Activated T-helper 1 cell treated with anti-CD3 and anti-CD28 coated beads, Interleukin-2, amount 50 U/mL, for 16 hours (primary cell): ENCODE results near the gene TMEM38A.

Source experiments
- DNase-seq, 2 donors: peaks; one replicate each; pipeline ENCODE4 v3.0.0-alpha.2; 2020; ENCODE audit warnings: low read depth in 1 of 2, low spot score in 1 of 2

The TMEM38A gene, protein sequence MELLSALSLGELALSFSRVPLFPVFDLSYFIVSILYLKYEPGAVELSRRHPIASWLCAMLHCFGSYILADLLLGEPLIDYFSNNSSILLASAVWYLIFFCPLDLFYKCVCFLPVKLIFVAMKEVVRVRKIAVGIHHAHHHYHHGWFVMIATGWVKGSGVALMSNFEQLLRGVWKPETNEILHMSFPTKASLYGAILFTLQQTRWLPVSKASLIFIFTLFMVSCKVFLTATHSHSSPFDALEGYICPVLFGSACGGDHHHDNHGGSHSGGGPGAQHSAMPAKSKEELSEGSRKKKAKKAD

DNA sequence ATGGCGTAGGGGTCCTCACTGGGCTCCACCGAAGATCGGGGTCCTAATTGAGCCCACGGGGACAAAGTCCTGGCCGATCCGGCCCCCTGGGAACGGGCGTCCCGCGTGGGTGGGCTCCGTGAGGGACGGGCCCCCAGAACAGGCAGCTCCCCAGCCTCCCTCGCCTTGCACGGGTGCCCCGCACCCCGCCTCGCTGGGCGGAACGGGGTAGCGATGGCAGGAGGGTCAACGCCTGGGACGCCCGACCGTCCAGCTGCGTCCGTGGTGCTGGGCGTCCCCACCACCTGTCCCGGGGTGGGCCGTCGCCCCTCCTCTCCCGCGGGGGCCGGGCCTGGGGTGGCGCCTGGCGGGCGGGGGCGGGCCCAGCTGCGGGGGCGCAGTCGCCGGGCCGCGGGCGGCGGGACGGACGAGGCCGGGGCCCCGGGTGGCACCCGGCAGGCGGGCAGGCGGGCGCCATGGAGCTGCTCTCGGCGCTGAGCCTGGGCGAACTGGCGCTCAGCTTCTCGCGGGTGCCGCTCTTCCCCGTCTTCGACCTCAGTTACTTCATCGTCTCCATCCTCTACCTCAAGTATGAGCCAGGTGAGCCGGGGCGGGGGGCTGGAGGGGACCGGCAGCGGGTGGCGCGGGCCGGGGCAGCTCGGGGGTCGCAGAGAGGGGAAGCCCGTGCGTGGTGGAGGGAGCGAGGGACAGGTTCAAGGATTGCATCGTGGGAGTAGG lies at the start of gene TMEM38A:
Gene TMEM38A, plus strand, starts transcription at position 377 of the 717 bp plus-strand sequence. Its CDS starts 79 bp downstream, at position 456.
- peak in 1 of 2 donors; percentile 31 for DNase-seq

DNA sequence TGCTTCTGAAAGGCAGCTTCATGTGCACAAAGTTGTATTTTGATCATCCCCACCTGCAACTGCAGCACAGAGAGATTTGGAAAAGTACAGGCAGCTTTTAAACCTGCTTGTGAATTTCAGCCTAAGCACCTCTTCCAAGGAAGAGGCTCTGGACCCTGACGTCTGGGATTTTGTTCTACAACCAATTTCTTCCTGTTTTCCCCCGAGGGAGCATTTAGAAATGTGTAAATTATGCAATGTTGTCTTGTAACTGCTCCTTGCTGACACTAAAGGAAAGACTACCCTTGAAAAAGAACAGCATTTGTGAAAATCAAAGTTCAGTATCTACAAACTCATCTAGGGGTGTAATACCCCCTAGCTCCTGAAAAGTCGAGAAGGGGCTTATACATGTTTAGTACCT lies 48.3 kb upstream of the TMEM38A start:
- DNase-seq = no peak

DNA sequence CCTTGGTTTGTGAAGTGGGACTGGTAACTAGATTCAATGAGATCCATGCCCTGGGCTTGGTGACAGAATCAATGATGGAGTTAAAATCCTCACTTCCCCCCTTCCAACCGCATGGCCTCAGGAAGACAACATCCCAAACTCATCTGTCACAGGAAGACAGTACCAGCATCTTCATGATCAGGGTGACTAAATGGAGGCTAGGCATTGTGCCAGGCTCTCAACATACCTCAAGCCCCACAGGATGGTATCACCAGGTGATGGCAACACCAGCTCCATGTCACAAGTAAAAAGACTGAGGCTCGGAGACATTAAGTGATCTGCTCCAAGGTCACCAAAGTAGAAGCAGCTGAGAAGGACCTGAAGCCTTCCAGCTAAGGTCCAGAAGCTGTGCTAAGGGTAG lies 47.1 kb upstream of the TMEM38A start:
- DNase-seq = no peak

DNA sequence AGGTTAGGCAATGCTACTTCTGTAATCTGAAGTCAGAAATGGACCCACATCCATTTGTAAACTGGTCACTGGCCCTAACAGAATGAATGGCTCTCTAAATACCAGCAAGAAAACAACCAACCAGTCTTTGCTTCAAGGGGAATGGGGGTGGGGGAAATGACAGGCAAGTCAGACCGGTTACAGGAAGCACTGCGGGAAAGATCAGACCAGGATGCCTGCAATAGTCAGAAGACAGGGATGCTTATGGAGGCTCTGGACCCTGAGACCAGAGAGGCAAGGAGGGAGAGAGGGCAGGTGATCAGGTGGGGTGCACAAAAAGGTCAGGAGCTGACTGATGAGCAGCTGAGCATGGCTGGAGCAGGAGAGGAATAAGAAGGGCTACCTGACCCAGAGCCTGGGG lies 46.0 kb upstream of the TMEM38A start:
- no peak for DNase-seq

DNA sequence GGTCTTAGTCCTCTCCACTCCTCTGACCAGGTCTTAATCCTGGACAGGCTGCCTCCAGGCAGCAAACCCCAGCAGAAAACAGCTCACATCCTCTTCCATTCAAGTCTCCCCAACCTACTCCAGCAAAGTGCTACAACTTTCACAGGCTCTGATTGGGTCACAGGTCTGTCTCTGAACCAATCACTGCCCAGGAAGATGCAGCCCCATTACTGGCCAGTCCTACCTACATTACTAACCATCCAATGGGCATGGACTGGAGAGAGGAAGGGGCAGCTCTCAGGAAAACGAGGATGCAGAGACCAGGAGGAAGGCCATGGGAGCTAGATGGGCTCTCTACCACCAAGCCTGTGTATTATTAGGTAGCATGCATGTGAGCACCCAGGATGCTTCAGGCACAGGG lies 45.1 kb upstream of the TMEM38A start:
- no peak for DNase-seq

DNA sequence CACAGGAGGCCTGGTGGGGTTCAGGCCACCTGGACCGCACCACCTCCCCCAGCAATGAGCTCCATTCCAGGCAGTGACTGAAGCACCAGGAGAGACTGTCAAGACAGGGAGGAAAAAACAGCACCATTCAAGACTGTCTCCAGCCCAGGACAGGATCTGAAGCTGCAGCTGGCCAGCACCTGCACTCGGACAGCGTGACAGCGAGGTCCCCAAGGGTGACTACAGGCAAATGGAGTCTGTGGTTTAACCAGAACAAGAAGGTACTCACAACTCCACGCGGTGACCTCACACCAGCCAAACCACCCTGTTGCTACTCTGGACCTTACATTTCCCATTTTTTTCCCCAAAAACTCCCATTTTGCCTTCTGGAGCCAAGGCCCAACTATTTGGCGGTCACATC lies 42.7 kb upstream of the TMEM38A start:
- no peak for DNase-seq

DNA sequence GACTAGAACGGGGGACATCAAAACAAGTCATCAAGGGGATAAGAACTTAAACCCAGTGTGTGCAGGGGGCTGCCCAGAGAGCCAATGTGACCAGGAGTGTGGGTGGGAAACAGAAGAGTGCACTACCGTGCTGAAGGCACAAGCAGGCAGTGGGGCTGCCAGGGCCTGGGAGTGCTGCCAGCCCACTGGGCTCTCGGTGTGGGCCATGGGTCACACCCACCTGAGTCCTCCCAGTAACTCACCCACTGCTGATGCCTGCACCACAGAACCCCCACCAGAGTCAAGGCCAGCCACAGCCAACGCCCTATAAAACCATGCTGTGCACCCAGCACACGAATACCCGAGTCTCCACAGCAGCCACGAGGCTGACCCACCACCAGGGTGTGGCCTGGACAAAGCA lies 41.5 kb upstream of the TMEM38A start:
- no peak for DNase-seq

DNA sequence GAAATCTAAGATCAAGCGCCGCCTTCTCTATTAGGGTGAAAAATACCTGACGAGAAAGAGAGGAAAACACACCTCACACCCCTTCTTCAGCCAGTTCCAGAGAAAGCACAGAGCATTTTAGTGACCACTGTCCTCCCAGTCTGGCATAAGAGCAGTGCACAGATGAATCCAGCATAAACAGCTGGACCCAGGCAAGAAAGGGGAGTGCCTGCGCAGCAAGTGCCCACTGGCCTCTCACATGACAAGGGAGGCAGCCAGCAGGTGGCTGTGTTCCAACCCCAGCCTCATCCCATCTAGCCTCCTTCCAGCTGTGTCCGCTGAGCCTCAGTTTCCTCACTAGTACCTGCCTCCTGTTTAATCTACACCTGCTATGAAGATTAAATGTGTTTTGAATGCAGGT lies 40.9 kb upstream of the TMEM38A start:
- DNase-seq = no peak

DNA sequence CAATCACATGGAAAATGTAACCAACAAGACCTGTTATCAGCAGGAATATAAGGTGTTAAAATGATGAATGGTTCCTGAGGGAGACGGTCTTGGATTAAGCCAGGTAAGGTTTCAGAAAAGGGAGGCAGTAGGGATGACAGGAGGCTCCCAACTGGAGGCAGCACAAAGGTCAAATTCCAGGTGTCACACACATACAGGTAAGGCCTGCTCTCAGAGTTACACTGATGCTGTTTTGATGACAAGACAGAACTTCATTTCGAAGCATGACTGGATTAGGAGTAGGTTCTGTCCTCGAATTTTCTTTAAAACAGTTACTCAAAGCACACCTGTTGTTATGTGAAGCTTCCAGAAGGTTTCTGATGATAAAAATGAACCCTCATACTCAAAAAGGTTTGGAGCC lies 40.4 kb upstream of the TMEM38A start:
- no peak for DNase-seq

DNA sequence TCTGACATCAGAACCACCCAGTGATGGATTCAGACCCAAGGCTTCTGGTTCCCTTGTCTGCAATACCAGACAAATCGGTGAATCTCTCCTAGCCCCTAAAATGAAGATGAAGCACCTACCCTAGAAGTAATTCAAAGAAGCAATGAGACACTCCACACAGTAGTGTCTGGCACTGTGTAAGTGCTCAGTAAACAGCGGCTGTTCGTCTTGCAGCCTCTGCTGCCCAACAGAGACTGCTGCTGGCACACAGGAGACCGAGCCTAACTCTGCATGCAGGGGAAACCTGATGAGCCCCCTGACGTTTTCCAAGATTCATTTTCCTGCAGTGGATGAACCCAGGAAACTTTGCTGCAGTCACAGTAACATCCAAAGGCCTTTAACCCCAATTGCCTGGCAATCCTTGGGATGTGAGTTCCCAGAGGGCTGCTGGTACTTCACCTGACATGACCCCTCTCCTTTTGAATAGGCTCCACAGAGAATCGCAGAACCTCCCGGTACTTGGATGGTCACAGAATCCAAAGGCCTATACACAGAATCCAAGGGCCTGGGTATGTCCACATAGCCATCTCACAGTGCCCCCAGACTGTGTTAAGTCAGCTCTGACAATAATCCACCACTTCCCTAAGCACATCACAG lies 39.7 kb upstream of the TMEM38A start:
- no peak for DNase-seq

DNA sequence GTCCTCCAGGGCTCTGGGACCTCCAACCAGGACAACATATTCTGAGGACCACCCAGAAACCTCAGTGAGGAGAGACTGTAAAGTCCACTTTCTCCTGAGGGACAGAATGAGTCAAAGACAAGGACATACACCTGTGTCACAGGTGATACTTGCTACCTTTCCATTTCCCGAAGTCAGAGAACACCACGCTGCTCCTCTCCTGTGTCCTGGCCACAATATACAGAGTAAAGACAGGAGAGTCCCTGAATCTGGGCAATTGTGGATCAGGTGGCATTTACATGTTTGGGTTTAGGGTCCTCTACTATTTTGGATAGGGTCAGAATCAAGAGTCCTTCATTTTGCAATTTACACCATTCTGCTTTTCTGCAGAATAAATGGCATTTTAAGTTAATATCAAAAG lies 37.9 kb upstream of the TMEM38A start:
- DNase-seq = no peak

DNA sequence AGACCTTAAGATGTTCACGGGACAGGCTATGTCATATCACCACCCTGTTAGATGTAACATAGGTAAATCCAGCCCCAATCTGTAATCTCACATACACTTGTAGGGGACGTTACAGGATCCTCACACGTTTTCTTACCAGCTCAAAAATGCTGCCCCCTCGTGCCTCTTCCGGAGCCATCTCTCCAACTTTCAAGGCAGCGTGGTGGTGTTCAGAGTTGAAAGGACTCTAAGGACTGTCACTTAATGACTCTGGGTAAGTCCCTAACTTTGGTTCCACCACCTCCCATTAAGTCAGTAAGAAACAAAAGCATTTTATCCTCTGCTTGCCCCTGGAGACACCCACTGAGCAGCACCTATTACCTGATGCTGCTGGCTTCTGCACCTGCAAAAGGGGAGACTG lies 37.4 kb upstream of the TMEM38A start:
- no peak for DNase-seq

DNA sequence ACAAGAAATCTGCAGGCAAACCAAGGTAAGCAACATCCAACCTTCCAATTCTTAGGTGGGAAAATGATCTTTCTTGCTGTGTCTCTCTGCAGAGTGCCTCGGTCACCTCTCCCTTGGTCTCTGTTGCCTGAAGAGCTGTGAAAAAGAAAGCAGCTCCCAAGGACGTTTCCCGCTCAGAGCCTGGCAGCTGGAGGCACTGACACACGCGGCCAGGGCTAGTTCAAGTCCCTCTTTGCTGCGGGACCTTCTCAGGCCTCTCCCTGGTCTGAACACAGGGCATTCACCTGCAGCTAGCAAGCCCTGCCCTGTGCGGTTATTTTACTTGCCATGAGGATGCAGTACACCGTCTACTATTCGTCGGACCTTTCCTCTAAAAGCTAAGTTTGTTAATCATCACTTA lies 36.7 kb upstream of the TMEM38A start:
- DNase-seq = no peak

DNA sequence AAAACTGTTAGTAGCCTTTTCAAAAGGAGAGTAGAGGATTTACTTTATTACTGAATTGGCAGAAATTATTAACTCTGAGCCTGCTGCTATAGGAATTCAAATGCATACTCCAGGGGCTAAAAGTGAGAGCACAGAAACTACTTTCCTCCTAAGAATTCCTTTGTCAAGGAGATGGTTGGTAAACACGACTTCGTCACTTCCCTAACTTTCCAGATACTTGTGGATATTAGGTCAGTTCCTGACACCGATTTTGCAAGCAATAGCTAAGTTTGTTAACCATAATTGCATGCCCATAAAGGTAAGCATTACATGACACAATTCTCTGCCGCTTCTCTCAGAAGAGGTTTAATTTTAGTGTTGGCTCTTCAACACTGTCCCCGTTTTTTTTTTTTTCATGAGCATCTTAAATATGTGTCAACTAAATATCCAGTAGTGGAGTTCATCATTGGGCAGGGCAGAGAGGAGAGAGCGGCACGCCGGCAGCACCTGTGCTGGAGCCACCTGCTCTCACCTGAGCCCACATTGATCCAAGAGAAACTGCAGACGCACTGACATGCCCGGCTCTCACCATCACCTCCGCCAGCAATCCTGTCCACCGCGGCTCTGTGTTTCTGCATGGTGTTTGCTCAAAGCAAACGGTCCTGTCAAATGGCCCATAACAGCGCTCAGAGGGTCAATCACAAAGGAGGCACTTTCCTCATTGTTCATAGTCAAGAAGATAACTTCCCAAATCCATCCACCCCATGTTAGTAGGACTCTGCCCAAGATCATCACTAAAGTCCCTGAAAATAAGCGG lies 35.6 kb upstream of the TMEM38A start:
- DNase-seq = no peak

DNA sequence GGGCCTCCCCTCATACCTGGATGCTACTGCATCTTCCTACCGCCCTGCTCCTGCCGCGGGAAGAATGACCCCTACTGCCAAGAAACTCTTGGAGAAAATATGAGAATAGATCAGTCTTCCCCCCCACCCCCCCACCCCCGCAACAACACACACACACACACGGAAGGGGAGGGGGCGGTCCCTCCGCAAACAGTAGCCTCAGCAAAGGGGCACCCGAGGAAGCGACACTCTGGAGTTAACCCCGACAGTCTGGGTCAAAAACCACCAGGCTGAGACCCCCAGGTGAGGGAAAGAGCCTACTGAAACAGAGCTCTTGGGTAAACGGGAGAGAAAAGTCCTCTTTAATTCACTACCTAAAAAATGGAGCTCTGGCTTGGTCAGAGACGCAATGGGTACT lies 34.1 kb upstream of the TMEM38A start:
- no peak for DNase-seq

DNA sequence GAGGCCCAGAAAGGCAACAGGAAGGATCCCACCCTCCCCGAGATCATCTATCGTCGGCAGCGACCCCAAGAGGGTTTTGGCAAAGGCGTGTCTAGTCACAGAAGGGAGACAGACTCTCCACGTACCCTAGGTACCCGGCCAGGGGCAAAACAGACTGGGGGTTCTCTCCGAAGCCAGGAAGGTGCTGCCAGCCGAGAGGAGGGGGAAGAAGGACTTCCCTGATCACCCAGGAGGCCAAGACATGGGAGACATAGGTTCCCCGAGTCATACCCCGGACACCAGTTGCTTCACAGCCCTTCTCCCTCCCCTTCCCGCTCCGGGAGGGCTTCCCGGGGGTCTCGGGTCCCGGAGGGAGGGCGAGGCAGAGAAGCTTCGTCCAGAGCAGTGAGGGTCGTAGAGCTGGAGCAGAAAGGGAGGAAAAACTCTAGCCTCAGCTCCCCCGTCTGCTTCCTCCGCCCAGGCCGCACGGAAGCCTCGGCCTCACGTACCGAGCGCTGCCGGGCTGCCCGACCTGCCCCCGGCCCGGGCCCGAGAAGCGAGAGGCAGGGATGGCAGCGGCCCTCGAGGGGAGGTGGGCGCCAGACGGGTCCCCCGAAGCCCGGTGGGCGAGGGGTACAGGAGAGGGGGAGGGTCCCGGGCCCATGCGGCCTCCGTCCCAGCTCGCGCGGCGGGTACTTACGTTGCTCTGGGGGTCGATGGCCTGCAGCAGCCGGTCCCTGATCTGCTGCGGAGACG lies 33.6 kb upstream of the TMEM38A start:
- no peak for DNase-seq

DNA sequence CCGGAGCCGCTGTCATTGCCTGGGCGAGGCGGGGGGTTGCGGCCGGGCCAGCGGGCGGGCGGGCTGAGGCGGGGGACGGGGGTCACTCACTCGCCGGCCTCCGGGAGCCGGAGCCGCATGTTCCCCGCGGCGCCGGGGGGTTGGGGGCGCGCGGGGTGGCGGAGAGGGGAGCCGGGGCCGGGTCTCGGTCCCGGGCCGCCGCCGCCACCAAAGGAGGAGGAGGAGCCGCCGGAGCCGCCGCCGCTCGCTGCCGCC lies 33.1 kb upstream of the TMEM38A start:
- DNase-seq = no peak

DNA sequence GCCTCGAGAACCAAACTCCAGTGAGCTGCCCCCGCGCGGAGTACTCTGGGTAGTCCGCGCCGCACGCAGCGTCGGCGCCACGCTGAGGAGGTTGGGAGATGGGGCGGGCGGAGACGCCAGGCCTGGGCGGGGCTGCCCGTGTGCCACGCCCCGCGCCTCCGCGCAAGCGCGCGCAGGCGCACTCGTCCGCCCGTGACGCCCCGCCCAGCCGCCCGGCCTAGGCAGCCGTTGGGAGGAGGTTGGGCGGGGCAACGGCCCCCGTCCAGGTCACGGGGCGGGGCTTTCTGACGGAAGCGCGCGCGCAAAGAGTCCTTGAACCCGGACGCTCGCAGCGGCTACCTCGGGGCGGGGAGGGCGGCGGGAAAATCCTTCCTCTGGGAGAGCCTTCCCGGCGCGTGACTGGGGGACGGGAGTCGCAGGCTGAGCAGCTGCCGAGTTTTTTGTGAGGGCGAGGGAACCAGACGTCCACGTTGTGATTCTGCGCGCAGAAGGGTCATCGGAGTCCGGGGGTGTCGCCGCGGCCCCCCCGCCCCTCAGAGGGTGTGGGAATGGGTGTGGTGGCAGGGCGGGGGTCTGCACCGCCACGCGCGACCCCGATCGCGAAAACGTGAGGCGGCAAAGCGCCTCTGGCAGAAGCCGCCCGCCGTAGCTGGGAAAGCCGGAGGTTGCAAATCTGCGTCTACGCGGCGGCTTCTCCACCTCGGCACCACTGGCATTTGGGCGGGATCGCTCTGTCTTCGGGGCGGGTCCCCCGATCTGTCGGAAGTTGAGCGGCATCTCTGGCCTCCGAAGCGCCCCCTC lies 32.6 kb upstream of the TMEM38A start, which contains the start of gene MED26:
Gene MED26, minus strand, starts transcription at position 22 of the 801 bp plus-strand sequence. CDS start 261 bp downstream, outside the sequence.
- DNase-seq = peak; percentile 90 to 96

DNA sequence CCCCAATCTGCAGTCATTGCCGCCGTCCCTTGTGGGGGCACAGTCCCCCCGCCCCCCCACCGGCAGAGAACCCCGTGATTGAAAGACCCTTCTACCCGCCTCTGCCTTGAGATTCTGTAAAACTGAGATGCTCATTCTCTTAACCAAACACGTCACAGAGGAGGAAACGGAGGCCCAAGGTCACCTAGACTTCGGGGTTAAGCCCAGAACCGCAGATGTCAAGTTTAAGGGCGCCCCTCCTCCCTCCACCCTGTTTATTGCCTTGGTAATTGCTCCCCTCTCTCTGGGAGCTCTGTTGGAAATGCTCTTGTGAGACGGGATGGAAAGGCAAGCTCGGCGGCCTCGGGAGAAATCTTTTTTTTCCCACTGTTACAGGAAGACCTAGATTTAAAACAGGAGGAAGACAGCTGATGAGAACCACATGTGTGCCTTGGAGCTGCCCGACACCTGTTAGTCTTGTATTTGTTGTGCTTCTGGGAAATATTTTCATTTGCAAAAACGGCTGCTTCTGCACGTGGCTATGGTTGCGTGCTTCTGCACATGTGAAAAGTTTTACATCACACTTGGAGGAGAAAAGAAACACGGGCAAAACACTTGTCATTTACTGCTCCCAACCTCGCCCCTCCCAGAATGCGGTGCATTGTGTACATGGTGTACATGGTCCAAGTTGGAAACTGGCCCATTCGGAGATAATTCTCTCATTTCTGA lies 31.8 kb upstream of the TMEM38A start:
- no peak for DNase-seq

DNA sequence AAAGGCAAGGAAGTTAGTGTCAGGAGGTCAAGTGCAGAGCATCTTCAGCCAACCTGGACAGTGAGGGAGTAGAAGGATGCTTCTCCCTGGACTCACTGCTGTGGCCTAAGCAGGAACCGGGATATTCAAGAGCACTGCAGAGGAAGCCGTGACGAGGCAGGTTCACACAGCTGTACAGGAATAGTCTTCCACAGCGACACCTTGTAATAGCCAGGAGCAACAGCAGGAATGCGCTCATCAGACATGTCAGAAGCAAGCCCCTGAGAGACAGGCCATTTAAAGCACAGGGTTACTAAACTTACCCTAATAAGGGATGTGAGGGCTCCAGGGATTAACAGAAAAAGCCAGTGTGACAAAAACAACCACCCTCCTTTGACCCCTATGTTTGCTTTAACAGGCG lies 29.5 kb upstream of the TMEM38A start:
- DNase-seq = no peak
